SU-DHL-6 (cell line): ENCODE results near the gene NEAT1.

Experiments used
- H2AFZ ChIP-seq: fragments of 200-600 bp; sonication (generic); 2 replicates; pipeline ENCODE4 v1.6.1; 2014; ENCODE audit warnings: low read depth, mild to moderate bottlenecking, moderate library complexity, mixed read lengths, antibody characterized with exemption, low read length; ENCODE audit not compliant: severe bottlenecking
- H3F3A ChIP-seq: fragments of 200-600 bp; shearing (Covaris generic); 2 replicates; pipeline ENCODE4 v1.6.0; 2016; ENCODE audit warnings: antibody characterized with exemption, mild to moderate bottlenecking; ENCODE audit not compliant: insufficient read depth
- H3K27ac ChIP-seq: fragments of 200-600 bp; sonication (generic); 2 replicates; pipeline ENCODE4 v1.5.1; 2016; ENCODE audit warnings: low read depth, mild to moderate bottlenecking, low read length, moderate library complexity, mixed read lengths
- H3K27me3 ChIP-seq: fragments of 200-600 bp; sonication (generic), shearing (Covaris generic); 2 replicates; pipeline ENCODE4 v1.6.0; 2014; ENCODE audit warnings: mild to moderate bottlenecking, low read length
- H3K36me3 ChIP-seq: fragments of 200-600 bp; sonication (generic); 2 replicates; pipeline ENCODE4 v1.6.1; 2014; ENCODE audit warnings: mild to moderate bottlenecking, low read length, mixed read lengths
- H3K4me2 ChIP-seq: fragments of 300-600, 200-600 bp; shearing (Covaris generic), sonication (generic); 2 replicates; pipeline ENCODE4 v1.6.0; 2014; ENCODE audit warnings: low read length, low read depth, mild to moderate bottlenecking; ENCODE audit not compliant: poor library complexity, severe bottlenecking
- H3K4me3 ChIP-seq: fragments of 200-600 bp; sonication (generic); 2 replicates; pipeline ENCODE4 v1.5.1; 2014; ENCODE audit warnings: antibody characterized with exemption, low read length, mild to moderate bottlenecking, mixed read lengths; ENCODE audit not compliant: insufficient read depth, poor library complexity, severe bottlenecking
- H3K79me2 ChIP-seq: fragments of 200-600 bp; sonication (generic); 2 replicates; pipeline ENCODE4 v1.6.1; 2014; ENCODE audit warnings: mild to moderate bottlenecking, low read length, moderate library complexity; ENCODE audit not compliant: insufficient read depth
- H3K9ac ChIP-seq: fragments of 200-600 bp; sonication (generic); 2 replicates; pipeline ENCODE4 v1.7.0; 2014; ENCODE audit warnings: mild to moderate bottlenecking, low read length
- H3K9me2 ChIP-seq: fragments of 200-600 bp; sonication (generic); replicated peaks from 2 replicates; pipeline ENCODE4 v1.6.1; 2014; ENCODE audit warnings: low read length; ENCODE audit not compliant: insufficient read depth
- H3K9me3 ChIP-seq: fragments of 200-600 bp; sonication (generic); 2 replicates; pipeline ENCODE4 v1.6.1; 2014; ENCODE audit warnings: low read length, mixed read lengths; ENCODE audit not compliant: insufficient read depth
- H4K20me1 ChIP-seq: fragments of 200-600 bp; sonication (generic); 2 replicates; pipeline ENCODE4 v1.6.1; 2014; ENCODE audit warnings: low read depth, mild to moderate bottlenecking, antibody characterized with exemption, low read length, moderate library complexity, mixed read lengths
- EZH2phosphoT487 ChIP-seq: fragments of 200-600 bp; sonication (generic), shearing (Covaris generic); conservative IDR thresholded peaks from 2 replicates; pipeline ENCODE4 v1.6.1; 2018; ENCODE audit warnings: mild to moderate bottlenecking, antibody characterized with exemption, low read length, moderate library complexity, mixed read lengths
- TF ChIP-seq, protein P1 (sequence below): fragments of 200-600 bp; sonication (generic); IDR thresholded peaks from one replicate; pipeline ENCODE4 v1.5.1; 2017; ENCODE audit warnings: antibody characterized with exemption, mild to moderate bottlenecking, low read length, moderate library complexity; ENCODE audit not compliant: insufficient read depth, poor library complexity, severe bottlenecking

Gene NEAT1

DNA sequence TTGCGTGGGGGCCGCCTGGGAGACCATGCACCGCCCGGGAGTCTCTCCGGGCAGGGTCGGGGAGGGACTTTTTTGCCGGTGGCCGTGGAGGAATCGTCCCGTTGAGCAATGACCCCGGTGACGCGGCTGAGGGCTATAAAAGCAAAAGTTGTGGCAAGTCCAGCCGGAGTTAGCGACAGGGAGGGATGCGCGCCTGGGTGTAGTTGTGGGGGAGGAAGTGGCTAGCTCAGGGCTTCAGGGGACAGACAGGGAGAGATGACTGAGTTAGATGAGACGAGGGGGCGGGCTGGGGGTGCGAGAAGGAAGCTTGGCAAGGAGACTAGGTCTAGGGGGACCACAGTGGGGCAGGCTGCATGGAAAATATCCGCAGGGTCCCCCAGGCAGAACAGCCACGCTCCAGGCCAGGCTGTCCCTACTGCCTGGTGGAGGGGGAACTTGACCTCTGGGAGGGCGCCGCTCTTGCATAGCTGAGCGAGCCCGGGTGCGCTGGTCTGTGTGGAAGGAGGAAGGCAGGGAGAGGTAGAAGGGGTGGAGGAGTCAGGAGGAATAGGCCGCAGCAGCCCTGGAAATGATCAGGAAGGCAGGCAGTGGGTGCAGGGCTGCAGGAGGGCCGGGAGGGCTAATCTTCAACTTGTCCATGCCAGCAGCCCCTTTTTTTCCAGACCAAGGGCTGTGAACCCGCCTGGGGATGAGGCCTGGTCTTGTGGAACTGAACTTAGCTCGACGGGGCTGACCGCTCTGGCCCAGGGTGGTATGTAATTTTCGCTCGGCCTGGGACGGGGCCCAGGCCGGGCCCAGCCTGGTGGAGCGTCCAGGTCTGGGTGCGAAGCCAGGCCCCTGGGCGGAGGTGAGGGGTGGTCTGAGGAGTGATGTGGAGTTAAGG, at the start of gene NEAT1:
NEAT1 (plus strand) TSS at position 166 of the 883 bp plus-strand sequence.
- Histone ChIP-seq H4K20me1 (no peaks in the 10 kb centered on the region), H3K36me3 (peaks cover 6% of the 10 kb centered on the region; the same call in 1 of the 2 replicates), H3F3A (peaks cover 94% of the 10 kb centered on the region), H3K9me3 (no peaks in the 10 kb centered on the region), H3K9ac (peak within 1 kb of the TSS; percentile 99), H3K27ac (peak within 1 kb of the TSS; percentile 98), H3K9me2 (no peaks in the 10 kb centered on the region), H3K27me3 (no peaks in the 10 kb centered on the region), H3K4me2 (peak within 1 kb of the TSS; percentile 98), H3K4me3 (peak within 1 kb of the TSS; percentile 79), H2AFZ (no peak within 1 kb of the TSS), H3K79me2 (peaks cover 62% of the 10 kb centered on the region)
- TF ChIP-seq EZH2phosphoT487: no peak
- TF ChIP-seq, protein P1, sequence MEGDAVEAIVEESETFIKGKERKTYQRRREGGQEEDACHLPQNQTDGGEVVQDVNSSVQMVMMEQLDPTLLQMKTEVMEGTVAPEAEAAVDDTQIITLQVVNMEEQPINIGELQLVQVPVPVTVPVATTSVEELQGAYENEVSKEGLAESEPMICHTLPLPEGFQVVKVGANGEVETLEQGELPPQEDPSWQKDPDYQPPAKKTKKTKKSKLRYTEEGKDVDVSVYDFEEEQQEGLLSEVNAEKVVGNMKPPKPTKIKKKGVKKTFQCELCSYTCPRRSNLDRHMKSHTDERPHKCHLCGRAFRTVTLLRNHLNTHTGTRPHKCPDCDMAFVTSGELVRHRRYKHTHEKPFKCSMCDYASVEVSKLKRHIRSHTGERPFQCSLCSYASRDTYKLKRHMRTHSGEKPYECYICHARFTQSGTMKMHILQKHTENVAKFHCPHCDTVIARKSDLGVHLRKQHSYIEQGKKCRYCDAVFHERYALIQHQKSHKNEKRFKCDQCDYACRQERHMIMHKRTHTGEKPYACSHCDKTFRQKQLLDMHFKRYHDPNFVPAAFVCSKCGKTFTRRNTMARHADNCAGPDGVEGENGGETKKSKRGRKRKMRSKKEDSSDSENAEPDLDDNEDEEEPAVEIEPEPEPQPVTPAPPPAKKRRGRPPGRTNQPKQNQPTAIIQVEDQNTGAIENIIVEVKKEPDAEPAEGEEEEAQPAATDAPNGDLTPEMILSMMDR: no peak

DNA sequence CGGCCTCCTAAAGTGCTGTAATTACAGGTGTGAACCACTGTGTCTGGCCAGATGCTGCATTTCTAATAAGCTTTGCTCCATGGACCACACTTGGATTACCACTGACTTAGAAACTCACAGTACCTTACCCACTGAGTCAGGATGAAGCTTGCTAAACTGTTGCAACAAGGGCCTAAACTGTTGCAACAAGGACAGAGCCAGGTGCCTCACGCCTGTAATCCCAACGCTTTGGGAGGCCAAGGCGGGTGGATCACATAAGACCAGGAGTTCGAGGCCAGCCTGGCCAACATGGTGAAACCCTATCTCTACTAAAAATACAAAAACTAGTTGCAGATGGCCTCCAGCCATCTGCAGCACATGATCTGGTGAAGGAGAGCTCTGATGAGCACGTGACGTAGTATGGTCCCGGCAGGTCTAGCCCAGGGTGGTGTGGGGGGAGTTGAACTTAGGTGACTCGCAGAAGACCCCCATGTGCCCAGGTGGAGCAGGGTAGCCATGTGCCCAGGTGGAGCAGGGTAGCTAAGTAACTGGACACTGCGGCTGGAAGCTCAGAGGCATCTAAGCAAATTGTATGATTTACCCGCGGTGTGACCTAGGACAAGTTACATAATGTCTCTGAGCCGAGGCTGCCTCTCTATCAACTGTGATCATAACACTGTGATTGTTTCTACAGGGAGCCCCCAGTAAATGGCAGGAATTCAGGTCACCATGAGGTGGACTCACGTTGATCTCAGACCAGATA, 48.6 kb upstream of the NEAT1 start:
- TF ChIP-seq, protein P1: no peak
- TF ChIP-seq EZH2phosphoT487: no peak
- Histone ChIP-seq H3K9me2 (no peaks in the 10 kb centered on the region), H3K9me3 (no peaks in the 10 kb centered on the region), H3K27me3 (no peaks in the 10 kb centered on the region), H3K4me2 (no peak overlapping the region), H4K20me1 (no peaks in the 10 kb centered on the region), H3K9ac (no peak overlapping the region), H3K36me3 (no peaks in the 10 kb centered on the region), H3K4me3 (no peak overlapping the region), H3K79me2 (no peaks in the 10 kb centered on the region), H3K27ac (no peak overlapping the region), H3F3A (no peaks in the 10 kb centered on the region), H2AFZ (no peak overlapping the region)

DNA sequence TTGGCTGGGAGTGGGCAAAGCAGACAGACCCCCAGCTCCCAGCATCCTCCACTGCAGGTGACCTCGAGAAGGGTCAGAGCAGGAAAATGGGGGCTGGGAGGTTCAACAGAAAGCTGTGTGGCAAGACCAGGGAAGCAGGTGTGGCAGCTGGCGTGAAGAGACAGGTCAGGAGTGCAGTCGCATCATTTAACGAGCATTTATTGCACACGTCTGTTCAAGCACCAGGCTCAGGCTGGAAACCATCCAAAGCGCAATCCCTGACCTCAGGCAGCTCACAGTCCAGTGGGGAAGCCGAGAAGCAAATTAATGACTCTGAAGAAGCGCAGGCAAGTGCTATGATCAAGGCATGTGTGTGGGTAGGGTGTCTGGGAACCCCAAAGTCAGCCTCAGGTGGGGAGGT, 47.6 kb upstream of the NEAT1 start:
- Histone ChIP-seq H3K36me3 (no peaks in the 10 kb centered on the region), H3K27me3 (no peaks in the 10 kb centered on the region), H3K9me3 (no peaks in the 10 kb centered on the region), H3F3A (no peaks in the 10 kb centered on the region), H3K79me2 (no peaks in the 10 kb centered on the region), H4K20me1 (no peaks in the 10 kb centered on the region), H3K4me2 (no peak overlapping the region), H3K27ac (no peak overlapping the region), H2AFZ (no peak overlapping the region), H3K9me2 (no peaks in the 10 kb centered on the region), H3K9ac (no peak overlapping the region), H3K4me3 (no peak overlapping the region)
- TF ChIP-seq EZH2phosphoT487: no peak
- TF ChIP-seq, protein P1: no peak
